ENCODE data around the gene EWSR1.

DNA sequence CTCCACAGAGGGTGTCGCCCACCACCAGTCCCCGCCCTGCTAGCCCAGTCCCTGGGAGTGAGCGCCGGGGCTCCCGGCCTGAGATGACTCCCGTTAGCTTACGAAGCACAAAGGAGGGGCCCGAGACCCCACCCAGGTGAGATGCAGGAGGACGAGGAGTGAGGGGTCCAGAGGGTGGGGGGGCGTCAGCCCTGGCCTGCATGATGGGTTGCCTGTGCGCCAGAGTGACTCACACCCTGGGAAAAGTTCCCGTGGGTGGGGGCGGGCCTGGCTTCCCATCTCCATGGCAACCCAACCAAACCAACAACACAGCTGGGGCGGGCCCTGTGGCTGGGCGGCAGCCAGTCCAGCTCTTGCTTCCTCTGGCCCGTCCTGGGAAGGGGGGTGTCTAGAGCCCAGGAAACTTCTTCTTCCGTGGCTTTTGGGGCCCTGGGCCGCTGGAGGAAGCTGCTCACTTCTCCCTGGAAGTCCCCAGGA, 42.8 kb downstream of the EWSR1 start:
- TF ChIP-seq, protein P1, sequence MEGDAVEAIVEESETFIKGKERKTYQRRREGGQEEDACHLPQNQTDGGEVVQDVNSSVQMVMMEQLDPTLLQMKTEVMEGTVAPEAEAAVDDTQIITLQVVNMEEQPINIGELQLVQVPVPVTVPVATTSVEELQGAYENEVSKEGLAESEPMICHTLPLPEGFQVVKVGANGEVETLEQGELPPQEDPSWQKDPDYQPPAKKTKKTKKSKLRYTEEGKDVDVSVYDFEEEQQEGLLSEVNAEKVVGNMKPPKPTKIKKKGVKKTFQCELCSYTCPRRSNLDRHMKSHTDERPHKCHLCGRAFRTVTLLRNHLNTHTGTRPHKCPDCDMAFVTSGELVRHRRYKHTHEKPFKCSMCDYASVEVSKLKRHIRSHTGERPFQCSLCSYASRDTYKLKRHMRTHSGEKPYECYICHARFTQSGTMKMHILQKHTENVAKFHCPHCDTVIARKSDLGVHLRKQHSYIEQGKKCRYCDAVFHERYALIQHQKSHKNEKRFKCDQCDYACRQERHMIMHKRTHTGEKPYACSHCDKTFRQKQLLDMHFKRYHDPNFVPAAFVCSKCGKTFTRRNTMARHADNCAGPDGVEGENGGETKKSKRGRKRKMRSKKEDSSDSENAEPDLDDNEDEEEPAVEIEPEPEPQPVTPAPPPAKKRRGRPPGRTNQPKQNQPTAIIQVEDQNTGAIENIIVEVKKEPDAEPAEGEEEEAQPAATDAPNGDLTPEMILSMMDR (IDR thresholded peaks at IDR 0.05; ENCODE audit: insufficient read depth, low read depth, low read length) = no peak
- no peak for TF ChIP-seq EZH2 (IDR thresholded peaks at IDR 0.05; ENCODE audit: insufficient read depth, low read length)

Data from astrocyte (in vitro differentiated cells and primary cell).